GM15510 (cell line): ENCODE data around the gene PDLIM3.

ENCODE experiments used
- POLR2A ChIP-seq: IDR thresholded peaks from 3 replicates; pipeline ENCODE4 v1.6.1; 2011; ENCODE audit warnings: borderline replicate concordance; ENCODE audit not compliant: insufficient read length; ENCODE audit errors: extremely low read depth

The PDLIM3 gene

GRCh38 chr4:185534866-185535611, at the start of gene PDLIM3:
Gene PDLIM3 (minus strand): TSS chr4:185535507. CDS start chr4:185535434, 73 bp downstream.
- no peak for TF ChIP-seq POLR2A

- no peak for TF ChIP-seq POLR2A
Observed at GRCh38 chr4:185583813-185584212, 48.5 kb upstream of the PDLIM3 start.

- no peak for TF ChIP-seq POLR2A
Observed at GRCh38 chr4:185582651-185583400, 47.5 kb upstream of the PDLIM3 start.

GRCh38 chr4:185580699-185581098, 45.4 kb upstream of the PDLIM3 start:
- TF ChIP-seq POLR2A = no peak

- no peak for TF ChIP-seq POLR2A
Observed at GRCh38 chr4:185578284-185578683, 43.0 kb upstream of the PDLIM3 start.

- no peak for TF ChIP-seq POLR2A
Observed at GRCh38 chr4:185576962-185577950, 41.9 kb upstream of the PDLIM3 start.

GRCh38 chr4:185576314-185576961, 41.1 kb upstream of the PDLIM3 start:
- no peak for TF ChIP-seq POLR2A

- TF ChIP-seq POLR2A = no peak
Observed at GRCh38 chr4:185573651-185574199, 38.4 kb upstream of the PDLIM3 start.

GRCh38 chr4:185570727-185571126, 35.4 kb upstream of the PDLIM3 start:
- no peak for TF ChIP-seq POLR2A

- no peak for TF ChIP-seq POLR2A
Observed at GRCh38 chr4:185567381-185568376, 32.4 kb upstream of the PDLIM3 start.

- TF ChIP-seq POLR2A = no peak
Observed at GRCh38 chr4:185566972-185567371, 31.7 kb upstream of the PDLIM3 start.

GRCh38 chr4:185566425-185566824, 31.1 kb upstream of the PDLIM3 start:
- no peak for TF ChIP-seq POLR2A

- no peak for TF ChIP-seq POLR2A
Observed at GRCh38 chr4:185565696-185566095, 30.4 kb upstream of the PDLIM3 start.
